ENCODE measurements around the gene NOL4L. TPM values are rescaled to one million over a fixed set of nuclear protein-coding genes. Genes with fewer than 3 reads are reported as not detected.

Gene NOL4L
- polyA plus RNA-seq, 1 donor (not counting 4 experiments of a cell fraction or from before 2014, with no cell fraction given), result 1.0 TPM

GRCh38 chr20:32580970-32581838 is 3.9 kb downstream of the NOL4L start:
- dilution Hi-C loops (cut with MboI; ENCODE audit: extremely low pct_ligation_motif_present, low sequenced_read_pairs), result no loop called here
- H3K4me2 ChIP-seq (ENCODE audit: control insufficient read depth, extremely low read depth, insufficient read depth, low read depth, low read length), result no peak overlapping the region
- no peaks in the 10 kb centered on the region for H3K4me1 ChIP-seq (ENCODE audit: control insufficient read depth, extremely low read depth, insufficient read depth, low read length)
- DNase-seq (ENCODE audit: low read depth, low spot score) (no peak), FAIRE-seq (no peak)
- H3K9me1 ChIP-seq (ENCODE audit: control insufficient read depth, extremely low read depth, insufficient read depth, low read length), result no peaks in the 10 kb centered on the region
- no peak overlapping the region for H2AFZ ChIP-seq (ENCODE audit: control insufficient read depth, low read length)
- no peaks in the 10 kb centered on the region for H3K79me2 ChIP-seq (ENCODE audit: control insufficient read depth, insufficient read depth, low read length)
- no peak overlapping the region for H3K4me3 ChIP-seq (ENCODE audit: control insufficient read depth in 2 of 3, extremely low read depth in 1 of 3, insufficient read depth in 2 of 3, low read depth in 1 of 3, low read length in 3 of 3)
- H3K27me3 ChIP-seq (ENCODE audit: control insufficient read depth, extremely low read depth, insufficient read depth, low read length), result peaks cover 40% of the 10 kb centered on the region
- no peaks in the 10 kb centered on the region for H4K20me1 ChIP-seq (ENCODE audit: control insufficient read depth, extremely low read depth, insufficient read depth, low read length)
- no peaks in the 10 kb centered on the region for H3K9me3 ChIP-seq (ENCODE audit: control insufficient read depth, low read depth, low read length)
- no peaks in the 10 kb centered on the region for H3K36me3 ChIP-seq (ENCODE audit: control insufficient read depth in 2 of 2, extremely low read depth in 1 of 2, insufficient read depth in 2 of 2, low read length in 2 of 2)
- H3K9ac ChIP-seq (ENCODE audit: control insufficient read depth, extremely low read depth, insufficient read depth, low read length), result no peak overlapping the region
- TF ChIP-seq CTCF (optimal IDR thresholded peaks at IDR 0.05 in 1 of 3, IDR thresholded peaks at IDR 0.05 in 1 of 3, conservative IDR thresholded peaks at IDR 0.05 in 1 of 3; ENCODE audit: extremely low read depth in 1 of 3, insufficient read depth in 2 of 3, low read length in 3 of 3) (no peak), EZH2 (IDR thresholded peaks at IDR 0.05; ENCODE audit: low read length) (no peak)
- no peak overlapping the region for H3K27ac ChIP-seq (ENCODE audit: control insufficient read depth, insufficient read depth, low read length)

GRCh38 chr20:32580219-32580969 is 4.7 kb downstream of the NOL4L start:
- DNase-seq (ENCODE audit: low read depth, low spot score) (no peak), FAIRE-seq (no peak)
- H3K9ac ChIP-seq (ENCODE audit: control insufficient read depth, extremely low read depth, insufficient read depth, low read length), result no peak overlapping the region
- no peak overlapping the region for H3K27ac ChIP-seq (ENCODE audit: control insufficient read depth, insufficient read depth, low read length)
- H3K4me1 ChIP-seq (ENCODE audit: control insufficient read depth, extremely low read depth, insufficient read depth, low read length), result no peaks in the 10 kb centered on the region
- H3K9me1 ChIP-seq (ENCODE audit: control insufficient read depth, extremely low read depth, insufficient read depth, low read length), result no peaks in the 10 kb centered on the region
- no peaks in the 10 kb centered on the region for H3K9me3 ChIP-seq (ENCODE audit: control insufficient read depth, low read depth, low read length)
- no peaks in the 10 kb centered on the region for H3K79me2 ChIP-seq (ENCODE audit: control insufficient read depth, insufficient read depth, low read length)
- no peaks in the 10 kb centered on the region for H4K20me1 ChIP-seq (ENCODE audit: control insufficient read depth, extremely low read depth, insufficient read depth, low read length)
- no peak overlapping the region for H3K4me2 ChIP-seq (ENCODE audit: control insufficient read depth, extremely low read depth, insufficient read depth, low read depth, low read length)
- dilution Hi-C loops (cut with MboI; ENCODE audit: extremely low pct_ligation_motif_present, low sequenced_read_pairs), result no loop called here
- no peaks in the 10 kb centered on the region for H3K36me3 ChIP-seq (ENCODE audit: control insufficient read depth in 2 of 2, extremely low read depth in 1 of 2, insufficient read depth in 2 of 2, low read length in 2 of 2)
- no peak overlapping the region for H2AFZ ChIP-seq (ENCODE audit: control insufficient read depth, low read length)
- TF ChIP-seq EZH2 (IDR thresholded peaks at IDR 0.05; ENCODE audit: low read length) (no peak), CTCF (optimal IDR thresholded peaks at IDR 0.05 in 1 of 3, IDR thresholded peaks at IDR 0.05 in 1 of 3, conservative IDR thresholded peaks at IDR 0.05 in 1 of 3; ENCODE audit: extremely low read depth in 1 of 3, insufficient read depth in 2 of 3, low read length in 3 of 3) (no peak)
- H3K27me3 ChIP-seq (ENCODE audit: control insufficient read depth, extremely low read depth, insufficient read depth, low read length), result peaks cover 36% of the 10 kb centered on the region
- no peak overlapping the region for H3K4me3 ChIP-seq (ENCODE audit: control insufficient read depth in 2 of 3, extremely low read depth in 1 of 3, insufficient read depth in 2 of 3, low read depth in 1 of 3, low read length in 3 of 3)

Data from keratinocyte (primary cell).